Colonic mucosa (tissue), 4 donors: Measurements from ENCODE around the gene SMURF1. TPM values are rescaled to one million over a fixed set of nuclear protein-coding genes. Genes with fewer than 3 reads are reported as not detected.

Experiments
- DNase-seq: peaks from one replicate; pipeline ENCODE4 v3.0.0-alpha.2; 2020
- H3K27ac ChIP-seq: fragments of 200-600 bp; one replicate; pipeline ENCODE4 v1.8.0; 2021
- H3K27me3 ChIP-seq: fragments of 200-600 bp; one replicate; pipeline ENCODE4 v1.8.0; 2021
- H3K36me3 ChIP-seq: fragments of 200-600 bp; one replicate; pipeline ENCODE4 v1.8.0; 2021
- H3K4me1 ChIP-seq: fragments of 200-600 bp; one replicate; pipeline ENCODE4 v1.8.0; 2021; ENCODE audit warnings: mild to moderate bottlenecking
- H3K4me3 ChIP-seq: fragments of 200-600 bp; one replicate; pipeline ENCODE4 v1.8.0; 2021
- H3K9ac ChIP-seq, 2 donors: one replicate each; pipeline ENCODE4 v1.7.0; 2013; ENCODE audit warnings: control low read depth in 2 of 2, low read depth in 2 of 2, low read length in 2 of 2
- H3K9me3 ChIP-seq: fragments of 200-600 bp; one replicate; pipeline ENCODE4 v1.8.0; 2021
- CTCF ChIP-seq: fragments of 200-600 bp; IDR thresholded peaks from one replicate; pipeline ENCODE4 v1.8.0; 2022; ENCODE audit warnings: antibody characterized with exemption, mild to moderate bottlenecking
- intact Hi-C: fragments of 100-400 bp; cut with DNase I; formaldehyde crosslinking; loops from one replicate; pipeline ENCODE4 v1.14.1; 2022
- total RNA-seq, 2 donors: library from RNA; stranded (reverse); fragmentation: NEBNext Ultra II Directional in 1 of 2; extraction: Animal tissue kit (Norgen Biotek cat#: 25700) in 1 of 2; gene quantifications; one replicate each; pipeline ENCODE4 v1.2.1, GENCODE V29; 2021
- donor health status: healthy.
- donor health status: DM: no; HTN: no; CAD: no.
- donor health status: DM: no; HTN: no; CAD: no.

The SMURF1 gene
- total RNA-seq, 2 donors from 2014 or later: 26.8 to 35.5 TPM

DNA sequence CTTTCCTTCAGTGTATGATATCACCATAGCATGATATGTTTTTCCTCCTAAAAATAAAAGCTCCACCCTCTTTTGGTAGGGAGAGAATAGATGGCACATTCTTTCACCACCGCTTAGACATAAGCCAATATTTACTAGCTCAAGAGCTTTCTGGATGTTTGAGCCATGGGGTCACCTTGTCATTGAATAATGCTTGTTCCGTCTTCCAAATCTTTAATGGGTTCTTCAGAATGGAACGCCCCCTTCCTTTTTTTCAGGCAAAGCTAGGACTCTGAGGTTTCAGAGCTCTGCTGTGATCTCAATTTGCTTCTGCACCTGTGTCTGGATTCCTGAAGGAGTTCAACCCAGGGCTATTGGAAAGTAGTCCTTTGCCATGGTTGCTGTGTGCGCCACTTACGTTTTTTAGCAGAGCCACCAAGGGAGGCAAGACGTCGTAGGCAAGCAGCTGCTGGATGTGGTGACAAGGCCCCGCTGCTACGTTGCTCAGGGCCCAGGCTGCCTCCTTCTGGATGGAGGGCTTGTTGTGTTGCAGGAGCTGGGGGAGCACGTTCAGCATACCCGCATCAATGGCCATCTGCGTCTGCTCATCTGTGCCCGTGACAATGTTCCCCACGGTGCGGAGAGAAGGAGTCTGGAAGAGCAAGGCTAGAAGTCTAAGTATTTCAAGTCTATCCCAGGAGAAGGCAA, 40.8 kb upstream of the SMURF1 start:
- no peak overlapping the region for H3K9ac ChIP-seq
- no peak overlapping the region for H3K4me3 ChIP-seq
- H3K9me3 ChIP-seq: no peaks in the 10 kb centered on the region
- H3K36me3 ChIP-seq: no peaks in the 10 kb centered on the region
- intact Hi-C loops: no loop called here
- H3K27me3 ChIP-seq: no peaks in the 10 kb centered on the region
- no peak for TF ChIP-seq CTCF
- no peak for DNase-seq
- H3K27ac ChIP-seq: no peak overlapping the region
- no peaks in the 10 kb centered on the region for H3K4me1 ChIP-seq

DNA sequence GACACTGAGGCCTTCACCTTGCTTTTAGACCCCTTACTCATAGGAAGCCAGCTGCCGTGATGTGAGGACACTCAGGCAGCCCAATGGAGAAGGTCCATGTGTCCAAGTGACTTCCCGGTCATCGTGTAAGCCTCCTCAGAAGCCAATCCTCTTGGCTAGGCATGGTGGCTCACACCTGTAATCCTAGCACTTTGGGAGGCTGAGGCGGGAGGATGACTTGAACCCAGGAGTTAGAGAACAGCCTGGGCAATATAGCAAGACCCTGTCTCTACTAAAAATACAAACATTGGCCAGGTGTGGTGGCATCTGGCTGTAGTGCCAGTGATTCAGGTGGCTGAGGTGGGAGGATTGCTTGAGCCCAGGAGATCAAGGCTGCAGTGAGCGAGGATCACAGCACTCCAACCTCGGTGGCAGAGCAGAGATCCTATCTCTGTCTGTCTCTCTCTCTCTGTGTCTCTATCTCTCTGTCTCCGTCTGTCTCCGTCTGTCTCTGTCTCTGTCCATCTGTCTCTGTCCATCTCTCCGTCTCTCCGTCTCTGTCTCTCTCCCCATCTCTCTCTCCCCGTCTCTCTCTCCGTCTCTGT, 36.3 kb upstream of the SMURF1 start:
- no peak for DNase-seq
- no peak overlapping the region for H3K27ac ChIP-seq
- no peak overlapping the region for H3K4me3 ChIP-seq
- intact Hi-C loops: no loop called here
- H3K27me3 ChIP-seq: no peaks in the 10 kb centered on the region
- TF ChIP-seq CTCF: no peak
- H3K9ac ChIP-seq: no peak overlapping the region
- H3K4me1 ChIP-seq: no peaks in the 10 kb centered on the region
- H3K9me3 ChIP-seq: no peaks in the 10 kb centered on the region
- no peaks in the 10 kb centered on the region for H3K36me3 ChIP-seq

GRCh38 chr7:99177165-99177564, 33.3 kb upstream of the SMURF1 start:
- Histone ChIP-seq H3K9ac (no peak overlapping the region), H3K4me3 (no peak overlapping the region), H3K27ac (no peak overlapping the region), H3K9me3 (no peaks in the 10 kb centered on the region), H3K4me1 (no peaks in the 10 kb centered on the region), H3K27me3 (no peaks in the 10 kb centered on the region), H3K36me3 (no peaks in the 10 kb centered on the region)
- DNase-seq: no peak
- no peak for TF ChIP-seq CTCF
- intact Hi-C loops: no loop called here

GRCh38 chr7:99173787-99174186, 29.9 kb upstream of the SMURF1 start:
- Histone ChIP-seq H3K4me1 (no peaks in the 10 kb centered on the region), H3K9ac (no peak overlapping the region), H3K9me3 (no peaks in the 10 kb centered on the region), H3K27ac (no peak overlapping the region), H3K36me3 (no peaks in the 10 kb centered on the region), H3K27me3 (no peaks in the 10 kb centered on the region), H3K4me3 (no peak overlapping the region)
- no peak for DNase-seq
- no peak for TF ChIP-seq CTCF
- intact Hi-C loops: no loop called here

GRCh38 chr7:99171731-99172130, 27.8 kb upstream of the SMURF1 start:
- H3K27ac ChIP-seq: no peak overlapping the region
- no peaks in the 10 kb centered on the region for H3K36me3 ChIP-seq
- H3K27me3 ChIP-seq: no peaks in the 10 kb centered on the region
- H3K9ac ChIP-seq: no peak overlapping the region
- H3K4me1 ChIP-seq: no peaks in the 10 kb centered on the region
- no peaks in the 10 kb centered on the region for H3K9me3 ChIP-seq
- H3K4me3 ChIP-seq: no peak overlapping the region
- DNase-seq: no peak
- intact Hi-C loops: no loop called here
- no peak for TF ChIP-seq CTCF
